ENCODE data around the gene TNRC6A. TPM values are rescaled to one million over a fixed set of nuclear protein-coding genes. Genes with fewer than 3 reads are reported as not detected.
A peak's percentile ranks its signal among the peaks of the same experiment; 100 is the strongest.

TNRC6A gene
- 10 to 100 TPM; 17.0 to 38.4 (median 23.1) TPM for total RNA-seq
- long read RNA-seq, partial matches to known transcripts = 1 of 2 reads
- long read RNA-seq, other reads (novel, unspliced or antisense) = 1 of 2 reads

DNA sequence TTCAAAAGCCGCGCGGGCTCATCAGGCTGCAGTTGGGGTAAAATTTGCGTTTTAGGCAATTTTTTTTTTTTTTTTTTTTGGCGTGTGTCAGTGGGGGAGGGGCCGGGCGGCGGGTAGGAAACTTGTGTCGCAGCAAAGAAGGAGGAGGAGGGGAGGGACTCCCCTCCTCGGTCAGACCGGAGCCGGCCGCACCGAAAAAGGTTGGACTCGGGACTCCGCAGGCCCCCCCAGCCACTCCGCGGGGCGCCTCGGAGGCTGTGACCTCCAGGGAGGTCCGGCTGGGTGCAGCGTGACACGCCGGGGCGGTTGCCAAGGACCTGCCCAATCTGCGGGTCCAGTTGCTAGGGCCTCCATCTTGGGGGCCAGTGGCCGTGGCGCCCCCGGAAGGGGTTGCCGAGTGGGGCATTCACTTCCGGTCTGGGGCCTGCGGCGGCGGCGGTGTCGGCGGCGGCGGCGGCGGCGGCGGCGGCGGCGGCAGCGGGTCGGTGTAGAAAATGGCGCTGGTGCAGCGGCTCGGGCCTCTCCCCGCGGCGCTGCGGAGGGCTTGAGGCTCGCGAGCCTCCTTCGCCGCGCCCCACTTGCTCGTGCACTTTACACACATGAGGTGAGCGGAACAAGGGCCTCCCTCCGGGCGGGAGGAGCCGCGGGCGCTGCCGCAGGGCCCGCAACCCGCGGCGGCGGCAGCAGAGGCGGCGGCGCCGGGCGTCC, at the start of gene TNRC6A:
Gene TNRC6A, plus strand, starts transcription at position 409 of the 708 bp plus-strand sequence. Its CDS starts 191 bp downstream, at position 600.
- DNase-seq (peak; percentile 91 to 93 (median 93)), ATAC-seq (peak; percentile 90 to 96 (median 92))
- peaks cover 0 to 10% (median 4%) of the 10 kb centered on the region in 4 donors for H3K36me3 ChIP-seq
- H3K27me3 ChIP-seq = no peaks in the 10 kb centered on the region
- no peaks in the 10 kb centered on the region for H3K9me3 ChIP-seq
- intact Hi-C loops (cut with DNase I) = no loop called here
- H3K4me1 ChIP-seq = peaks cover 0 to 30% (median 7%) of the 10 kb centered on the region in 4 donors
- peak within 1 kb of the TSS; percentile 66 to 95 (median 94) for H3K4me3 ChIP-seq
- under 1% methylated on average over 8 of the region's 78 CpGs for WGBS (ENCODE audit: insufficient coverage, low coverage, low lambda C conversion rate, missing lambda C conversion rate)
- peak; percentile 82 for TF ChIP-seq POLR2A (IDR thresholded peaks at IDR 0.05)
- TF ChIP-seq, protein P1, sequence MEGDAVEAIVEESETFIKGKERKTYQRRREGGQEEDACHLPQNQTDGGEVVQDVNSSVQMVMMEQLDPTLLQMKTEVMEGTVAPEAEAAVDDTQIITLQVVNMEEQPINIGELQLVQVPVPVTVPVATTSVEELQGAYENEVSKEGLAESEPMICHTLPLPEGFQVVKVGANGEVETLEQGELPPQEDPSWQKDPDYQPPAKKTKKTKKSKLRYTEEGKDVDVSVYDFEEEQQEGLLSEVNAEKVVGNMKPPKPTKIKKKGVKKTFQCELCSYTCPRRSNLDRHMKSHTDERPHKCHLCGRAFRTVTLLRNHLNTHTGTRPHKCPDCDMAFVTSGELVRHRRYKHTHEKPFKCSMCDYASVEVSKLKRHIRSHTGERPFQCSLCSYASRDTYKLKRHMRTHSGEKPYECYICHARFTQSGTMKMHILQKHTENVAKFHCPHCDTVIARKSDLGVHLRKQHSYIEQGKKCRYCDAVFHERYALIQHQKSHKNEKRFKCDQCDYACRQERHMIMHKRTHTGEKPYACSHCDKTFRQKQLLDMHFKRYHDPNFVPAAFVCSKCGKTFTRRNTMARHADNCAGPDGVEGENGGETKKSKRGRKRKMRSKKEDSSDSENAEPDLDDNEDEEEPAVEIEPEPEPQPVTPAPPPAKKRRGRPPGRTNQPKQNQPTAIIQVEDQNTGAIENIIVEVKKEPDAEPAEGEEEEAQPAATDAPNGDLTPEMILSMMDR (IDR thresholded peaks at IDR 0.05) = no peak
- H3K27ac ChIP-seq = peak within 1 kb of the TSS; percentile 89 to 92 (median 92)

- no peak for ATAC-seq
- H3K4me1 ChIP-seq = peaks cover 0 to 3% (median 0%) of the 10 kb centered on the region in 4 donors
- no peaks in the 10 kb centered on the region for H3K27me3 ChIP-seq
- TF ChIP-seq POLR2A (IDR thresholded peaks at IDR 0.05) = no peak
- TF ChIP-seq, protein P1 (IDR thresholded peaks at IDR 0.05) = no peak
- no peak overlapping the region for H3K27ac ChIP-seq
- H3K4me3 ChIP-seq = no peak overlapping the region
- no peaks in the 10 kb centered on the region for H3K9me3 ChIP-seq
- no peak for DNase-seq
- intact Hi-C loops (cut with DNase I) = no loop called here
- WGBS (ENCODE audit: insufficient coverage, low coverage, low lambda C conversion rate, missing lambda C conversion rate) = 57% methylated on average over 6 of the region's 6 CpGs
- no peaks in the 10 kb centered on the region for H3K36me3 ChIP-seq
Observed at GRCh38 chr16:24681793-24682192, 47.7 kb upstream of the TNRC6A start.

- 91% methylated on average over 4 of the region's 4 CpGs for whole genome bisulfite sequencing (ENCODE audit: insufficient coverage, low coverage, low lambda C conversion rate, missing lambda C conversion rate)
- Histone ChIP-seq H3K9me3 (no peaks in the 10 kb centered on the region), H3K4me1 (peaks cover 0 to 3% (median 0%) of the 10 kb centered on the region in 4 donors), H3K27me3 (no peaks in the 10 kb centered on the region), H3K36me3 (no peaks in the 10 kb centered on the region), H3K27ac (no peak overlapping the region), H3K4me3 (no peak overlapping the region)
- no peak for DNase-seq
- ATAC-seq = no peak
- intact Hi-C loops (cut with DNase I) = no loop called here
- TF ChIP-seq POLR2A (IDR thresholded peaks at IDR 0.05) = no peak
- TF ChIP-seq, protein P1 (IDR thresholded peaks at IDR 0.05) = no peak
Observed at GRCh38 chr16:24683250-24683649, 46.2 kb upstream of the TNRC6A start.

- 86% methylated on average over 5 of the region's 5 CpGs for WGBS (ENCODE audit: insufficient coverage, low coverage, low lambda C conversion rate, missing lambda C conversion rate)
- H3K27me3 ChIP-seq = no peaks in the 10 kb centered on the region
- no peak for ATAC-seq
- H3K27ac ChIP-seq = no peak overlapping the region
- no peak for TF ChIP-seq POLR2A (IDR thresholded peaks at IDR 0.05)
- TF ChIP-seq, protein P1 (IDR thresholded peaks at IDR 0.05) = no peak
- no peaks in the 10 kb centered on the region for H3K36me3 ChIP-seq
- H3K4me3 ChIP-seq = no peak overlapping the region
- DNase-seq = no peak
- intact Hi-C loops (cut with DNase I) = no loop called here
- H3K9me3 ChIP-seq = no peaks in the 10 kb centered on the region
- peaks cover 0 to 3% (median 0%) of the 10 kb centered on the region in 4 donors for H3K4me1 ChIP-seq
Observed at GRCh38 chr16:24683847-24684493, 45.5 kb upstream of the TNRC6A start.

All from right lobe of liver (tissue), 6 donors.